ENCODE measurements around the gene SBK1.

SBK1 gene

DNA sequence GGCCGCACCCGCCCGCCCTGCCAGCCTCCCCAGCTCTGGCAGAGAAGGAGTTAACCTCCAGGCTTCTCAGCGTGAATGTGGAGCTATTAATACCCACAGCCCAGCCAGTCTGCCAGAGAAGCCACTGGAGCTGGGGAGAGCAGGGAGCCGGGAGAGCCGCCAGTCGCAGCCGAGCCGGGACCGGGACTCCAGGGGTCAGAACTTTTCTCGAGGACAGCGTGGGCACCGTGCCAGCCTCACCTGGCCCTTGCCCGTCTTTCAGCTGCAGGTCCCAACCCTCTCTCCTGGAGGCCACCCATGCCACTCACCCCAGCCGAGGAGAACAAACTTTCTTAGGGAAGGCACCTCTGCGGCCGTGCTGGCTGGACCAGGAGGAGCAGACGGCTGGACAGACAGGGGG, 33.8 kb upstream of the SBK1 start:
- no peak overlapping the region for H2AFZ ChIP-seq (ENCODE audit: low read length)
- no peaks in the 10 kb centered on the region for H3K9me2 ChIP-seq (replicated peaks; ENCODE audit: low read depth, low read length)
- H3K4me1 ChIP-seq (ENCODE audit: insufficient read depth, low read length, poor library complexity, severe bottlenecking): no peaks in the 10 kb centered on the region
- no peaks in the 10 kb centered on the region for H3K79me2 ChIP-seq (ENCODE audit: insufficient read depth, low read length)
- no peak overlapping the region for H3K4me3 ChIP-seq (ENCODE audit: low read length, poor library complexity, severe bottlenecking)
- H3K4me2 ChIP-seq (ENCODE audit: low read depth, low read length, poor library complexity, severe bottlenecking): no peak overlapping the region
- H3K36me3 ChIP-seq (ENCODE audit: insufficient read depth, low read length): no peaks in the 10 kb centered on the region
- H3K9me3 ChIP-seq (ENCODE audit: insufficient read depth, low read depth, low read length): no peaks in the 10 kb centered on the region
- H3F3A ChIP-seq (ENCODE audit: low read depth): no peaks in the 10 kb centered on the region
- H4K20me1 ChIP-seq (ENCODE audit: insufficient read depth, low read length, poor library complexity, severe bottlenecking): no peaks in the 10 kb centered on the region
- TF ChIP-seq, protein P1, sequence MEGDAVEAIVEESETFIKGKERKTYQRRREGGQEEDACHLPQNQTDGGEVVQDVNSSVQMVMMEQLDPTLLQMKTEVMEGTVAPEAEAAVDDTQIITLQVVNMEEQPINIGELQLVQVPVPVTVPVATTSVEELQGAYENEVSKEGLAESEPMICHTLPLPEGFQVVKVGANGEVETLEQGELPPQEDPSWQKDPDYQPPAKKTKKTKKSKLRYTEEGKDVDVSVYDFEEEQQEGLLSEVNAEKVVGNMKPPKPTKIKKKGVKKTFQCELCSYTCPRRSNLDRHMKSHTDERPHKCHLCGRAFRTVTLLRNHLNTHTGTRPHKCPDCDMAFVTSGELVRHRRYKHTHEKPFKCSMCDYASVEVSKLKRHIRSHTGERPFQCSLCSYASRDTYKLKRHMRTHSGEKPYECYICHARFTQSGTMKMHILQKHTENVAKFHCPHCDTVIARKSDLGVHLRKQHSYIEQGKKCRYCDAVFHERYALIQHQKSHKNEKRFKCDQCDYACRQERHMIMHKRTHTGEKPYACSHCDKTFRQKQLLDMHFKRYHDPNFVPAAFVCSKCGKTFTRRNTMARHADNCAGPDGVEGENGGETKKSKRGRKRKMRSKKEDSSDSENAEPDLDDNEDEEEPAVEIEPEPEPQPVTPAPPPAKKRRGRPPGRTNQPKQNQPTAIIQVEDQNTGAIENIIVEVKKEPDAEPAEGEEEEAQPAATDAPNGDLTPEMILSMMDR (conservative IDR thresholded peaks at IDR 0.05; ENCODE audit: low read length): no peak
- TF ChIP-seq EZH2phosphoT487 (IDR thresholded peaks at IDR 0.05; ENCODE audit: borderline replicate concordance): no peak
- no peak overlapping the region for H3K9ac ChIP-seq (ENCODE audit: low read depth, low read length, poor library complexity, severe bottlenecking)
- no peaks in the 10 kb centered on the region for H3K27me3 ChIP-seq (ENCODE audit: insufficient read depth, low read length, poor library complexity, severe bottlenecking)

- no peaks in the 10 kb centered on the region for H3K36me3 ChIP-seq (ENCODE audit: insufficient read depth, low read length)
- no peaks in the 10 kb centered on the region for H4K20me1 ChIP-seq (ENCODE audit: insufficient read depth, low read length, poor library complexity, severe bottlenecking)
- H3K4me3 ChIP-seq (ENCODE audit: low read length, poor library complexity, severe bottlenecking): no peak overlapping the region
- no peak overlapping the region for H3K4me2 ChIP-seq (ENCODE audit: low read depth, low read length, poor library complexity, severe bottlenecking)
- H3K4me1 ChIP-seq (ENCODE audit: insufficient read depth, low read length, poor library complexity, severe bottlenecking): no peaks in the 10 kb centered on the region
- TF ChIP-seq EZH2phosphoT487 (IDR thresholded peaks at IDR 0.05; ENCODE audit: borderline replicate concordance): no peak
- TF ChIP-seq, protein P1 (conservative IDR thresholded peaks at IDR 0.05; ENCODE audit: low read length): no peak
- no peaks in the 10 kb centered on the region for H3K79me2 ChIP-seq (ENCODE audit: insufficient read depth, low read length)
- no peaks in the 10 kb centered on the region for H3F3A ChIP-seq (ENCODE audit: low read depth)
- no peaks in the 10 kb centered on the region for H3K9me2 ChIP-seq (replicated peaks; ENCODE audit: low read depth, low read length)
- H2AFZ ChIP-seq (ENCODE audit: low read length): no peak overlapping the region
- no peak overlapping the region for H3K9ac ChIP-seq (ENCODE audit: low read depth, low read length, poor library complexity, severe bottlenecking)
- H3K27me3 ChIP-seq (ENCODE audit: insufficient read depth, low read length, poor library complexity, severe bottlenecking): no peaks in the 10 kb centered on the region
- no peaks in the 10 kb centered on the region for H3K9me3 ChIP-seq (ENCODE audit: insufficient read depth, low read depth, low read length)
Measured at GRCh38 chr16:28259091-28259780, 33.1 kb upstream of the SBK1 start.

- Histone ChIP-seq H3K9me3 (ENCODE audit: insufficient read depth, low read depth, low read length) (no peaks in the 10 kb centered on the region), H3K9me2 (replicated peaks; ENCODE audit: low read depth, low read length) (no peaks in the 10 kb centered on the region), H3K4me1 (ENCODE audit: insufficient read depth, low read length, poor library complexity, severe bottlenecking) (no peaks in the 10 kb centered on the region), H2AFZ (ENCODE audit: low read length) (no peak overlapping the region), H3K79me2 (ENCODE audit: insufficient read depth, low read length) (no peaks in the 10 kb centered on the region), H3K9ac (ENCODE audit: low read depth, low read length, poor library complexity, severe bottlenecking) (no peak overlapping the region), H3K4me2 (ENCODE audit: low read depth, low read length, poor library complexity, severe bottlenecking) (no peak overlapping the region), H3K4me3 (ENCODE audit: low read length, poor library complexity, severe bottlenecking) (no peak overlapping the region), H3F3A (ENCODE audit: low read depth) (no peaks in the 10 kb centered on the region), H3K36me3 (ENCODE audit: insufficient read depth, low read length) (no peaks in the 10 kb centered on the region), H3K27me3 (ENCODE audit: insufficient read depth, low read length, poor library complexity, severe bottlenecking) (no peaks in the 10 kb centered on the region), H4K20me1 (ENCODE audit: insufficient read depth, low read length, poor library complexity, severe bottlenecking) (no peaks in the 10 kb centered on the region)
- no peak for TF ChIP-seq EZH2phosphoT487 (IDR thresholded peaks at IDR 0.05; ENCODE audit: borderline replicate concordance)
Measured at GRCh38 chr16:28259781-28260150, 32.6 kb upstream of the SBK1 start.

DNA sequence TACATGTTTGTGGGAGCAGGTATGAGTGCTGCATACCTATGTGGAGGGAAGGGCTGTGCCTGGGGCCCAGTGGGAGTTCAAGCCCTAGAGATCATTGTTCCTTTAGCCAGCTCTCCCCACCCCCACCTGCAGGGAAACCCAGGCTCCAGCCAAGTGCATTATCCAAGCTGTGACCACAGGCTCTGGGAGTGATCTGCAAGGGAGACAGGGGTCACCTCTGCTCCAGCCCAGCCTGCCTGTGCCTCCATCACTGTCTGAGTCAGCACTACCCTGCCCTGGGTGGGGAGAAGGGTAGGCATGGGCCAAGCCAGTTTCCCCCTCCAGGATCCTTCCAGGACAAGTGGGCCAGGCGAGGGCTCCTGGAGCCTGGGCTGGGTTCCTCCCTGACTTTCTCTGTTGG, 32.1 kb upstream of the SBK1 start:
- no peaks in the 10 kb centered on the region for H3K4me1 ChIP-seq (ENCODE audit: insufficient read depth, low read length, poor library complexity, severe bottlenecking)
- no peaks in the 10 kb centered on the region for H3K9me3 ChIP-seq (ENCODE audit: insufficient read depth, low read depth, low read length)

More for the DNA sequence above, 32.1 kb upstream of the SBK1 start:
- Histone ChIP-seq H2AFZ (ENCODE audit: low read length) (no peak overlapping the region), H3F3A (ENCODE audit: low read depth) (no peaks in the 10 kb centered on the region), H3K9me2 (replicated peaks; ENCODE audit: low read depth, low read length) (no peaks in the 10 kb centered on the region), H4K20me1 (ENCODE audit: insufficient read depth, low read length, poor library complexity, severe bottlenecking) (no peaks in the 10 kb centered on the region), H3K4me2 (ENCODE audit: low read depth, low read length, poor library complexity, severe bottlenecking) (no peak overlapping the region), H3K27me3 (ENCODE audit: insufficient read depth, low read length, poor library complexity, severe bottlenecking) (no peaks in the 10 kb centered on the region), H3K4me3 (ENCODE audit: low read length, poor library complexity, severe bottlenecking) (no peak overlapping the region), H3K36me3 (ENCODE audit: insufficient read depth, low read length) (no peaks in the 10 kb centered on the region), H3K79me2 (ENCODE audit: insufficient read depth, low read length) (no peaks in the 10 kb centered on the region), H3K9ac (ENCODE audit: low read depth, low read length, poor library complexity, severe bottlenecking) (no peak overlapping the region)
- no peak for TF ChIP-seq EZH2phosphoT487 (IDR thresholded peaks at IDR 0.05; ENCODE audit: borderline replicate concordance)
